ENCODE results near the gene RPN2. TPM values are rescaled to one million over a fixed set of nuclear protein-coding genes. Genes with fewer than 3 reads are reported as not detected.

The RPN2 gene
- total and polyA plus RNA-seq, 9 of the 15 experiments (the other 6 are each of a cell fraction or from before 2014, with no cell fraction given) = 168 to 548 (median 325) TPM

DNA sequence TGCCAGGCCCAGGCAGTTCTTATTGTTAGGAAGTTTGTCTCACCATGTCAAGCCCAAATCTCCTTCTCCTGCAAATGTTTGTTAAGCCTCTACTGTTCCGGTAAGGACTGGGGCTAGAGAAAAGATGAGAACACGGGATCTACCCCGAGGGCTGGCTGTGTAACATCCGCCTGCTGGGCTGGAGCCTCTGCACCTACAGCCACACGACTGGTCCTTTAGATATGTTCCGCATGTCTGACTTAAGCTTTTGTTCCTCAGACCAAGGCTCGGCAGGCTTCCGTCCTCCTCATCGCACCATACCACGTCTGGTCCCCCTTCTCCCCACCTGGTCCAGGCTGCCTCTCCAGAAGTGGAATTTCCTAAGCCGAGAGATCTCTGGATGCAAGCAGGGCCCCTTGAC lies 79.9 kb downstream of the RPN2 start:
- no TSS peak for BruUV-seq (replicated peaks)
- in situ Hi-C loops (cut with MboI) = loop anchor here (10.0 kb wide), 1 partner anchor 276 kb away; no protein-coding TSS in a partner anchor
- H3K4me2 ChIP-seq (ENCODE audit: insufficient read depth, low read length) = no peak overlapping the region
- no peak for FAIRE-seq
- POLR2A ChIA-PET = interaction anchor here (0.7 to 1.1 kb wide), 3 partner anchors 9 to 1169 kb away, joined by 3 to 5 read pairs (median 4); no protein-coding TSS in a partner anchor
- H3K27me3 ChIP-seq (ENCODE audit: control insufficient read depth in 2 of 2, insufficient read depth in 2 of 2, low read length in 2 of 2) = peaks cover 27 to 71% of the 10 kb centered on the region in 2 experiments
- intact Hi-C loops (cut with micrococcal nuclease) = no loop called here
- H4K20me1 ChIP-seq (replicated peaks; ENCODE audit: control insufficient read depth, insufficient read depth, low read length) = peaks cover 7% of the 10 kb centered on the region; the same call in 1 of the 2 replicates
- H3K27ac ChIP-seq (ENCODE audit: extremely low read depth, low read depth, low read length) = no peak overlapping the region
- H3K4me1 ChIP-seq (replicated peaks in 1 of 2; ENCODE audit: control insufficient read depth in 2 of 2, insufficient read depth in 2 of 2, low read length in 2 of 2) = peaks cover 0 to 11% of the 10 kb centered on the region in 2 experiments; a peak in 1 of 5 replicates
- CTCF ChIA-PET (ENCODE audit: low intra/inter-chr PET ratio) = no interaction called here
- no peak for TF ChIP-seq ARID2 (IDR thresholded peaks at IDR 0.05)
- TF ChIP-seq CCNT2 (IDR thresholded peaks at IDR 0.05; ENCODE audit: borderline replicate concordance, extremely low read depth, insufficient read length, low read depth, low read length) = no peak
- no peak for TF ChIP-seq GABPA (tag; conservative IDR thresholded peaks at IDR 0.05; ENCODE audit: low read depth)
- TF ChIP-seq ZNF408 (CRISPR knock-in tag; IDR thresholded peaks at IDR 0.05; ENCODE audit: low read depth) = no peak
- no peak for TF ChIP-seq ZNF224 (CRISPR knock-in tag; IDR thresholded peaks at IDR 0.05)
- TF ChIP-seq CBFA2T3 (IDR thresholded peaks at IDR 0.05) = no peak
- no peak for TF ChIP-seq BACH1 (tag; IDR thresholded peaks at IDR 0.05)
- TF ChIP-seq ZNF165 (CRISPR knock-in tag; IDR thresholded peaks at IDR 0.05; ENCODE audit: borderline replicate concordance) = no peak
- no peak for TF ChIP-seq ZNF589 (CRISPR knock-in tag; IDR thresholded peaks at IDR 0.05; ENCODE audit: low read depth)
- no peak for TF ChIP-seq FOXM1 (IDR thresholded peaks at IDR 0.05; ENCODE audit: low read depth)
- no peak for TF ChIP-seq FOXM1 (CRISPR knock-in tag; IDR thresholded peaks at IDR 0.05; ENCODE audit: low read depth)
- no peak for TF ChIP-seq SIX5 (IDR thresholded peaks at IDR 0.05; ENCODE audit: borderline replicate concordance in 1 of 2, insufficient read depth in 1 of 2, low read depth in 1 of 2, low read length in 2 of 2)
- TF ChIP-seq, protein P1, sequence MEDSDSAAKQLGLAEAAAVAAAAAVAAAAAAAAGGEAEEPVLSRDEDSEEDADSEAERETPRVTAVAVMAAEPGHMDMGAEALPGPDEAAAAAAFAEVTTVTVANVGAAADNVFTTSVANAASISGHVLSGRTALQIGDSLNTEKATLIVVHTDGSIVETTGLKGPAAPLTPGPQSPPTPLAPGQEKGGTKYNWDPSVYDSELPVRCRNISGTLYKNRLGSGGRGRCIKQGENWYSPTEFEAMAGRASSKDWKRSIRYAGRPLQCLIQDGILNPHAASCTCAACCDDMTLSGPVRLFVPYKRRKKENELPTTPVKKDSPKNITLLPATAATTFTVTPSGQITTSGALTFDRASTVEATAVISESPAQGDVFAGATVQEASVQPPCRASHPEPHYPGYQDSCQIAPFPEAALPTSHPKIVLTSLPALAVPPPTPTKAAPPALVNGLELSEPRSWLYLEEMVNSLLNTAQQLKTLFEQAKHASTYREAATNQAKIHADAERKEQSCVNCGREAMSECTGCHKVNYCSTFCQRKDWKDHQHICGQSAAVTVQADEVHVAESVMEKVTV (CRISPR knock-in tag; IDR thresholded peaks at IDR 0.05) = no peak
- no peak for TF ChIP-seq ZNF146 (CRISPR knock-in tag; IDR thresholded peaks at IDR 0.05; ENCODE audit: unreplicated experiment)
- no peak for TF ChIP-seq PPARD (CRISPR knock-in tag; IDR thresholded peaks at IDR 0.05)
- TF ChIP-seq KAT8 (IDR thresholded peaks at IDR 0.05; ENCODE audit: low read depth) = no peak
- no peak for TF ChIP-seq ZFP36 (IDR thresholded peaks at IDR 0.05; ENCODE audit: low read depth, low read length, partially characterized antibody)
- no peak overlapping the region for H3K9ac ChIP-seq (ENCODE audit: insufficient read depth in 1 of 2, low read depth in 2 of 2, low read length in 2 of 2)
- no peaks in the 10 kb centered on the region for H3K9me3 ChIP-seq (replicated peaks; ENCODE audit: control insufficient read depth, insufficient read depth, low read depth, low read length)
- peak overlapping the region; percentile 36; the same call in 1 of the 2 replicates for H2AFZ ChIP-seq (ENCODE audit: low read depth, low read length)
- H3K79me2 ChIP-seq (ENCODE audit: control insufficient read depth, insufficient read depth, low read length) = no peaks in the 10 kb centered on the region
- 10% methylated on average over 11 of the region's 11 CpGs for WGBS (ENCODE audit: insufficient coverage, low coverage, missing lambda C conversion rate)
- H3K4me3 ChIP-seq = no peak overlapping the region
- no peak for DNase-seq (ENCODE audit: extremely low read depth in 1 of 4, low spot score in 3 of 4)
- no peaks in the 10 kb centered on the region for H3K36me3 ChIP-seq (ENCODE audit: control insufficient read depth, insufficient read depth, low read length)
- peak; percentile 44; the same call in 2 of the 3 replicates for ATAC-seq
- H3K9me1 ChIP-seq (ENCODE audit: control insufficient read depth, insufficient read depth, low read length) = no peaks in the 10 kb centered on the region
